ENCODE data around the gene RNF227. TPM values are rescaled to one million over a fixed set of nuclear protein-coding genes. Genes with fewer than 3 reads are reported as not detected.

Gene RNF227
- total RNA-seq: under 1 TPM; 0.18 to 0.70 (median 0.46) TPM
- long read RNA-seq: 0 reads

- H3K27me3 ChIP-seq: no peaks in the 10 kb centered on the region
- TF ChIP-seq POLR2A (IDR thresholded peaks at IDR 0.05): peak; percentile 21
- TF ChIP-seq CTCF (IDR thresholded peaks at IDR 0.05): no peak
- peaks cover 0 to 10% (median 0%) of the 10 kb centered on the region in 4 donors for H3K4me1 ChIP-seq
- H3K4me3 ChIP-seq: peak within 1 kb of the TSS; percentile 50 to 62 (median 61)
- H3K27ac ChIP-seq: peak within 1 kb of the TSS; percentile 50 to 85 (median 76)
- peak; percentile 83 to 89 (median 89) for DNase-seq
- intact Hi-C loops (cut with DNase I): no loop called here
- ATAC-seq: peak; percentile 82 to 89 (median 84)
- H3K36me3 ChIP-seq: no peaks in the 10 kb centered on the region
- H3K9me3 ChIP-seq: no peaks in the 10 kb centered on the region
- WGBS (ENCODE audit: insufficient coverage, low coverage, low lambda C conversion rate, missing lambda C conversion rate): 0% methylated on average over 16 of the region's 100 CpGs
Observed at GRCh38 chr17:7915611-7916384, at the start of gene RNF227. RNF227 (minus strand) TSS chr17:7916289; CDS start chr17:7916195, 94 bp downstream.

- Histone ChIP-seq H3K27me3 (no peaks in the 10 kb centered on the region), H3K4me1 (no peaks in the 10 kb centered on the region), H3K27ac (no peak overlapping the region), H3K4me3 (no peak overlapping the region), H3K36me3 (no peaks in the 10 kb centered on the region), H3K9me3 (no peaks in the 10 kb centered on the region)
- 29% methylated on average over 2 of the region's 2 CpGs for WGBS (ENCODE audit: insufficient coverage, low coverage, low lambda C conversion rate, missing lambda C conversion rate)
- intact Hi-C loops (cut with DNase I): no loop called here
- no peak for DNase-seq
- TF ChIP-seq CTCF (IDR thresholded peaks at IDR 0.05): no peak
- no peak for ATAC-seq
Observed at GRCh38 chr17:7961421-7961820, 45.3 kb upstream of the RNF227 start.

GRCh38 chr17:7959503-7960253, 43.6 kb upstream of the RNF227 start:
- intact Hi-C loops (cut with DNase I): no loop called here
- Histone ChIP-seq H3K27ac (no peak overlapping the region), H3K27me3 (no peaks in the 10 kb centered on the region), H3K36me3 (no peaks in the 10 kb centered on the region), H3K4me3 (no peak overlapping the region), H3K9me3 (no peaks in the 10 kb centered on the region), H3K4me1 (no peaks in the 10 kb centered on the region)
- TF ChIP-seq CTCF (IDR thresholded peaks at IDR 0.05) (no peak), POLR2A (IDR thresholded peaks at IDR 0.05) (no peak)
- 70% methylated on average over 9 of the region's 9 CpGs for WGBS (ENCODE audit: insufficient coverage, low coverage, low lambda C conversion rate, missing lambda C conversion rate)
- DNase-seq (no peak), ATAC-seq (no peak)

- Histone ChIP-seq H3K4me1 (no peaks in the 10 kb centered on the region), H3K27ac (no peak overlapping the region), H3K4me3 (no peak overlapping the region), H3K36me3 (no peaks in the 10 kb centered on the region), H3K27me3 (no peaks in the 10 kb centered on the region), H3K9me3 (no peaks in the 10 kb centered on the region)
- no peak for DNase-seq
- intact Hi-C loops (cut with DNase I): no loop called here
- ATAC-seq: peak in 1 of 4 donors; percentile 24
- TF ChIP-seq CTCF (IDR thresholded peaks at IDR 0.05) (no peak), POLR2A (IDR thresholded peaks at IDR 0.05) (no peak)
- 70% methylated on average over 11 of the region's 11 CpGs for WGBS (ENCODE audit: insufficient coverage, low coverage, low lambda C conversion rate, missing lambda C conversion rate)
Observed at GRCh38 chr17:7956228-7956965, 40.3 kb upstream of the RNF227 start.
